Progenitor cell of endocrine pancreas (in vitro differentiated cells): ENCODE results near the gene CDC45. TPM values are rescaled to one million over a fixed set of nuclear protein-coding genes. Genes with fewer than 3 reads are reported as not detected.
"Not testable (repeated sequence)": the region's sequence is repeated elsewhere in the genome, so short reads cannot be mapped to it uniquely, and the experiment has no call there.

Experiments
- DNase-seq: peaks from one replicate; pipeline ENCODE4 v3.0.0; 2021; ENCODE audit warnings: low spot score; ENCODE audit not compliant: unreplicated experiment
- H3K27ac Mint-ChIP-seq: 2 replicates; pipeline ENCODE4 v1.8.0; 2021; ENCODE audit warnings: mild to moderate bottlenecking, moderate library complexity, mixed read lengths
- H3K27me3 Mint-ChIP-seq: 2 replicates; pipeline ENCODE4 v1.8.0; 2021; ENCODE audit warnings: mixed read lengths
- H3K36me3 Mint-ChIP-seq: 2 replicates; pipeline ENCODE4 v1.8.0; 2022; ENCODE audit warnings: mixed read lengths; ENCODE audit not compliant: insufficient read depth
- H3K4me1 Mint-ChIP-seq: 2 replicates; pipeline ENCODE4 v1.8.0; 2021; ENCODE audit warnings: low read depth, mixed read lengths
- H3K4me3 Mint-ChIP-seq: 2 replicates; pipeline ENCODE4 v1.8.0; 2021; ENCODE audit warnings: low read depth, mild to moderate bottlenecking, moderate library complexity, mixed read lengths
- H3K9me3 Mint-ChIP-seq: 2 replicates; pipeline ENCODE4 v1.8.0; 2021; ENCODE audit warnings: low read depth, mixed read lengths
- total RNA-seq: library from RNA; stranded (reverse); gene quantifications from 2 replicates; pipeline ENCODE4 v1.2.1, GENCODE V29; 2021
- TF ChIP-seq, protein P1 (sequence below): fragments of 200-600 bp; sonication (generic); IDR thresholded peaks from one replicate; pipeline ENCODE4 v1.5.0; 2021; ENCODE audit warnings: antibody characterized with exemption, mild to moderate bottlenecking; ENCODE audit not compliant: unreplicated experiment

The CDC45 gene
- total RNA-seq, 1 donor from 2014 or later = 18.1 TPM

GRCh38 chr22:19440411-19441195, 39.1 kb upstream of the CDC45 start:
- TF ChIP-seq, protein P1, sequence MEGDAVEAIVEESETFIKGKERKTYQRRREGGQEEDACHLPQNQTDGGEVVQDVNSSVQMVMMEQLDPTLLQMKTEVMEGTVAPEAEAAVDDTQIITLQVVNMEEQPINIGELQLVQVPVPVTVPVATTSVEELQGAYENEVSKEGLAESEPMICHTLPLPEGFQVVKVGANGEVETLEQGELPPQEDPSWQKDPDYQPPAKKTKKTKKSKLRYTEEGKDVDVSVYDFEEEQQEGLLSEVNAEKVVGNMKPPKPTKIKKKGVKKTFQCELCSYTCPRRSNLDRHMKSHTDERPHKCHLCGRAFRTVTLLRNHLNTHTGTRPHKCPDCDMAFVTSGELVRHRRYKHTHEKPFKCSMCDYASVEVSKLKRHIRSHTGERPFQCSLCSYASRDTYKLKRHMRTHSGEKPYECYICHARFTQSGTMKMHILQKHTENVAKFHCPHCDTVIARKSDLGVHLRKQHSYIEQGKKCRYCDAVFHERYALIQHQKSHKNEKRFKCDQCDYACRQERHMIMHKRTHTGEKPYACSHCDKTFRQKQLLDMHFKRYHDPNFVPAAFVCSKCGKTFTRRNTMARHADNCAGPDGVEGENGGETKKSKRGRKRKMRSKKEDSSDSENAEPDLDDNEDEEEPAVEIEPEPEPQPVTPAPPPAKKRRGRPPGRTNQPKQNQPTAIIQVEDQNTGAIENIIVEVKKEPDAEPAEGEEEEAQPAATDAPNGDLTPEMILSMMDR = no peak
- Mint-ChIP-seq H3K4me3 (no peak overlapping the region), H3K4me1 (peaks cover 4% of the 10 kb centered on the region), H3K36me3 (peaks cover 6% of the 10 kb centered on the region), H3K27ac (peak overlapping the region; percentile 24), H3K27me3 (no peaks in the 10 kb centered on the region), H3K9me3 (no peaks in the 10 kb centered on the region)
- DNase-seq = no peak

- no peak for DNase-seq
- H3K4me1 Mint-ChIP-seq = peaks cover 14% of the 10 kb centered on the region
- H3K36me3 Mint-ChIP-seq = peaks cover 7% of the 10 kb centered on the region
- H3K27ac Mint-ChIP-seq = peak overlapping the region; percentile 69
- H3K9me3 Mint-ChIP-seq = no peaks in the 10 kb centered on the region
- no peaks in the 10 kb centered on the region for H3K27me3 Mint-ChIP-seq
- TF ChIP-seq, protein P1 = no peak
- H3K4me3 Mint-ChIP-seq = no peak overlapping the region
Measured at GRCh38 chr22:19442166-19442565, 37.6 kb upstream of the CDC45 start.

DNA sequence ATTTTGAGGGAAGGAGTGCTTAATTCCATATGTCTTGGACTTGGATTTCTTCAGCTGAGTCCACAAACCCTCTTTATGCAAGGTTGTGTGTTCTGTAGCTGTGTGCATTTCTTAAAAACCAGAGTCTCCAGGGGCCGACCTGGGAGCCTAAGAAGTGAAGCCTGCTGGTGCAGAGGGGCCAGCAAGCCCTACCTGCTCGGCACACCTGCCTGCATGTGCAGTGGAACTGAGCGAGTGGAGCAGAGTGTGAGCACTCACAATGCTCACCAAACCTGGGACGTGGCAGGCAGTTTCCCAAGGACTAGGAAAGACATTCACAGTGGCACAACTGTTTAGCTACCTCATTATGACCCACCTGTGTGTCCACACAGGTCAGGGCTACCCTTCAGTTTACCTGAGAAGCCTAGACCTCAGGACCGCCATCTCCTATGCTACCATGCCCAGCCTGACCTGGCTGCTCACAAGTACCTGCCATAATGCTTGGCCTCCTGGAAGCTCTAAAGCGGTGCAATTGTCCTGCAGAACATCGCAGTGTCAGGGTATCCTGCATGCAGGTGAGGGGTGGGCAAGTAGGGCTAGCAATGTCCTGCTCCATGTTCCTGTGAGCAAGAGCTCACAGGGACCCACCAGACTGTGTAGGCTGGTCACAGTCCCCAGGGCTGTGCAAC, 36.0 kb upstream of the CDC45 start:
- Mint-ChIP-seq H3K27ac (no peak overlapping the region), H3K27me3 (no peaks in the 10 kb centered on the region), H3K4me3 (no peak overlapping the region), H3K4me1 (peaks cover 18% of the 10 kb centered on the region), H3K9me3 (no peaks in the 10 kb centered on the region), H3K36me3 (peaks cover 3% of the 10 kb centered on the region)
- no peak for DNase-seq
- TF ChIP-seq, protein P1 = no peak

GRCh38 chr22:19445279-19445982, 34.3 kb upstream of the CDC45 start:
- Mint-ChIP-seq H3K4me3 (peak overlapping the region; percentile 50), H3K4me1 (peaks cover 18% of the 10 kb centered on the region)
- not testable (repeated sequence) for DNase-seq, H3K27me3 Mint-ChIP-seq, H3K27ac Mint-ChIP-seq, H3K36me3 Mint-ChIP-seq, H3K9me3 Mint-ChIP-seq

- H3K27me3 Mint-ChIP-seq = no peaks in the 10 kb centered on the region
- peaks cover 4% of the 10 kb centered on the region for H3K36me3 Mint-ChIP-seq
- TF ChIP-seq, protein P1 = no peak
- no peaks in the 10 kb centered on the region for H3K9me3 Mint-ChIP-seq
- peak overlapping the region; percentile 98 for H3K27ac Mint-ChIP-seq
- no peak for DNase-seq
- H3K4me3 Mint-ChIP-seq = peak overlapping the region; percentile 96
- H3K4me1 Mint-ChIP-seq = peaks cover 18% of the 10 kb centered on the region
Measured at GRCh38 chr22:19446603-19447329, 33.0 kb upstream of the CDC45 start.
